Upper lobe of left lung (tissue), 4 donors: ENCODE data around the gene MRPL24.

Source experiments
- CTCF ChIP-seq, 6 experiments: fragments of 450-650 bp in 4 of 6; fragments of 200-600 bp in 2 of 6; sonication (generic) in 2 of 6; IDR thresholded peaks; one replicate each; pipeline ENCODE4 v1.5.1; 2016 to 2019; ENCODE audit warnings: antibody characterized with exemption in 6 of 6
- EP300 ChIP-seq, 4 donors: sonication (generic); formaldehyde crosslinking; IDR thresholded peaks; one replicate each; pipeline ENCODE4 v1.5.1; 2017; ENCODE audit warnings: antibody characterized with exemption in 4 of 4, control low read depth in 2 of 4
- POLR2A ChIP-seq, 4 donors: fragments of 450-650 bp; IDR thresholded peaks; one replicate each; pipeline ENCODE4 v1.5.1; 2016 to 2017; ENCODE audit warnings: antibody characterized with exemption in 4 of 4, mild to moderate bottlenecking in 2 of 4
- POLR2AphosphoS5 ChIP-seq, 2 donors: sonication (generic); formaldehyde crosslinking; IDR thresholded peaks; one replicate each; pipeline ENCODE4 v1.5.1; 2017; ENCODE audit warnings: antibody characterized with exemption in 2 of 2

GRCh38 chr1:156727926-156728598 lies 12.8 kb downstream of the MRPL24 start, which contains the start of gene METTL25B:
- TF ChIP-seq CTCF (IDR thresholded peaks at IDR 0.05) (no peak), POLR2A (IDR thresholded peaks at IDR 0.05) (peak in 2 of 4 donors; percentile 34 to 68), POLR2AphosphoS5 (IDR thresholded peaks at IDR 0.05) (peak in 1 of 2 donors; percentile 50), EP300 (IDR thresholded peaks at IDR 0.05) (no peak)
